HepG2 (cell line): ENCODE results near the gene FGF3. TPM values are rescaled to one million over a fixed set of nuclear protein-coding genes. Genes with fewer than 3 reads are reported as not detected.

Source experiments
- AHDC1 ChIP-seq: sonication (generic); formaldehyde crosslinking; IDR thresholded peaks from 2 replicates; pipeline ENCODE4 v1.5.1; 2020; ENCODE audit warnings: mild to moderate bottlenecking, missing genetic modification reagents, borderline replicate concordance
- MBD4 ChIP-seq: IDR thresholded peaks from 2 replicates; pipeline ENCODE4 v1.6.1; 2012; ENCODE audit warnings: low read length, inconsistent platforms, borderline replicate concordance
- PHF20 ChIP-seq: sonication (generic); formaldehyde crosslinking; IDR thresholded peaks from 2 replicates; pipeline ENCODE4 v1.5.0; 2020; ENCODE audit warnings: mild to moderate bottlenecking, missing genetic modification reagents
- RXRB ChIP-seq: IDR thresholded peaks from 2 replicates; pipeline ENCODE4 v1.6.1; 2016; ENCODE audit warnings: borderline replicate concordance, missing genetic modification reagents, missing compliant biosample characterization
- SNAPC4 ChIP-seq: sonication (generic); formaldehyde crosslinking; IDR thresholded peaks from 2 replicates; pipeline ENCODE4 v1.4.0; 2020; ENCODE audit warnings: mild to moderate bottlenecking, missing genetic modification reagents
- TEAD3 ChIP-seq: optimal IDR thresholded peaks from 2 replicates; pipeline ENCODE3; 2016; ENCODE audit warnings: borderline replicate concordance
- ZFX ChIP-seq: sonication (generic); formaldehyde crosslinking; IDR thresholded peaks from 2 replicates; pipeline ENCODE4 v1.4.0; 2020; ENCODE audit warnings: mild to moderate bottlenecking, low read depth, missing genetic modification reagents, moderate library complexity
- ZNF451 ChIP-seq: sonication (generic); formaldehyde crosslinking; IDR thresholded peaks from 2 replicates; pipeline ENCODE4 v1.5.0; 2020; ENCODE audit warnings: mild to moderate bottlenecking, missing genetic modification reagents
- ZNF510 ChIP-seq: sonication (generic); formaldehyde crosslinking; IDR thresholded peaks from 2 replicates; pipeline ENCODE4 v1.4.0; 2020; ENCODE audit warnings: low read depth, mild to moderate bottlenecking, missing genetic modification reagents
- ZNF562 ChIP-seq: sonication (generic); formaldehyde crosslinking; IDR thresholded peaks from 2 replicates; pipeline ENCODE4 v1.8.0; 2022; ENCODE audit warnings: missing genetic modification reagents, borderline replicate concordance
- ZNF629 ChIP-seq: sonication (generic); formaldehyde crosslinking; conservative IDR thresholded peaks from 2 replicates; pipeline ENCODE4 v1.5.0; 2020; ENCODE audit warnings: missing genetic modification reagents
- ZNF780A ChIP-seq: sonication (generic); formaldehyde crosslinking; IDR thresholded peaks from 2 replicates; pipeline ENCODE4 v1.8.0; 2022; ENCODE audit warnings: mild to moderate bottlenecking, missing genetic modification reagents, moderate library complexity
- polyA plus RNA-seq, 8 experiments: library from polyadenylated mRNA; depleted of rRNA in 3 of 8; stranded (reverse) in 7 of 8; unstranded in 1 of 8; fragments of >200 nt; fragmentation: Illumina TruSeq in 4 of 8; extraction: Trizol in 4 of 8; gene quantifications; 2 replicates each; pipeline versions ENCODE4 v1.2.1 to v1.2.3, GENCODE V29; 2011 to 2016; ENCODE audit warnings: low read depth in 4 of 8, missing spikeins in 1 of 8, mixed read lengths in 1 of 8; ENCODE audit not compliant: insufficient read depth in 1 of 8
- total RNA-seq, 5 experiments: library from RNA; depleted of rRNA; stranded (reverse); fragments of >200 nt; fragmentation: Illumina TruSeq; extraction: Trizol; gene quantifications; 2 replicates each; pipeline ENCODE4 v1.2.3, GENCODE V29; 2016; ENCODE audit warnings: low read depth in 1 of 5

Gene FGF3
- total and polyA plus RNA-seq, 2 of the 13 experiments (the other 11 are each of a cell fraction or from before 2014, with no cell fraction given): not detected

- no peak for TF ChIP-seq SNAPC4 (CRISPR knock-in tag)
- no peak for TF ChIP-seq RXRB (CRISPR knock-in tag)
- TF ChIP-seq ZNF451 (CRISPR knock-in tag): no peak
- TF ChIP-seq ZNF562 (CRISPR knock-in tag): no peak
- no peak for TF ChIP-seq ZNF510 (CRISPR knock-in tag)
- no peak for TF ChIP-seq ZNF780A (CRISPR knock-in tag)
- TF ChIP-seq AHDC1 (CRISPR knock-in tag): no peak
- TF ChIP-seq ZNF629 (CRISPR knock-in tag): no peak
- no peak for TF ChIP-seq PHF20 (CRISPR knock-in tag)
- no peak for TF ChIP-seq TEAD3 (CRISPR knock-in tag)
- no peak for TF ChIP-seq ZFX
- TF ChIP-seq MBD4: no peak
Observed at GRCh38 chr11:69848201-69848600, 29.0 kb upstream of the FGF3 start (continued).
